ENCODE results near the gene LINGO1.

DNA sequence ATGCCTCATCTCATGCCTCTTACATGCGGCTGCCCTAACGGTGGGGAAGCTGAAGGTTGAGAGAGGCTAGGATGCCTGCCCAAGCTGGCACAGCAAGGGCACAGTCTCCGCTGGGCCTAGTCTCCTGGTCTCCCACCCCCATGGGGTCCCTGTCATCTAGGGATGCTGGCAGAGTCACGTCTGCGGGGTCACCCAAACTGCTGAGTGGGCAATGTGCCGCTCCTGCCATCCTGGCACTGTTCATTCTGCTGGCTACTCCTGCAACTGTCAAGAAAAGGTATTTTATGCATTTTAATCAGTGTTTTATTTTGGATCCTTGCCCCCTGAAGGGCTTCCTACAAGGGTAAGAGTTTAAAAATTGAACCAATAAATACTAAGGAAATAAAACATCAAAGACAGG, 12.8 kb downstream of the LINGO1 start:
- TF ChIP-seq POLR2A (IDR thresholded peaks at IDR 0.05) (no peak), POLR2AphosphoS5 (IDR thresholded peaks at IDR 0.05) (no peak)
- TF ChIP-seq, protein P1, sequence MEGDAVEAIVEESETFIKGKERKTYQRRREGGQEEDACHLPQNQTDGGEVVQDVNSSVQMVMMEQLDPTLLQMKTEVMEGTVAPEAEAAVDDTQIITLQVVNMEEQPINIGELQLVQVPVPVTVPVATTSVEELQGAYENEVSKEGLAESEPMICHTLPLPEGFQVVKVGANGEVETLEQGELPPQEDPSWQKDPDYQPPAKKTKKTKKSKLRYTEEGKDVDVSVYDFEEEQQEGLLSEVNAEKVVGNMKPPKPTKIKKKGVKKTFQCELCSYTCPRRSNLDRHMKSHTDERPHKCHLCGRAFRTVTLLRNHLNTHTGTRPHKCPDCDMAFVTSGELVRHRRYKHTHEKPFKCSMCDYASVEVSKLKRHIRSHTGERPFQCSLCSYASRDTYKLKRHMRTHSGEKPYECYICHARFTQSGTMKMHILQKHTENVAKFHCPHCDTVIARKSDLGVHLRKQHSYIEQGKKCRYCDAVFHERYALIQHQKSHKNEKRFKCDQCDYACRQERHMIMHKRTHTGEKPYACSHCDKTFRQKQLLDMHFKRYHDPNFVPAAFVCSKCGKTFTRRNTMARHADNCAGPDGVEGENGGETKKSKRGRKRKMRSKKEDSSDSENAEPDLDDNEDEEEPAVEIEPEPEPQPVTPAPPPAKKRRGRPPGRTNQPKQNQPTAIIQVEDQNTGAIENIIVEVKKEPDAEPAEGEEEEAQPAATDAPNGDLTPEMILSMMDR (IDR thresholded peaks at IDR 0.05): no peak
